Measurements from ENCODE around the gene HSPG2. TPM values are rescaled to one million over a fixed set of nuclear protein-coding genes. Genes with fewer than 3 reads are reported as not detected.

The HSPG2 gene
- total RNA-seq, 1 donor from 2014 or later = 656 TPM

DNA sequence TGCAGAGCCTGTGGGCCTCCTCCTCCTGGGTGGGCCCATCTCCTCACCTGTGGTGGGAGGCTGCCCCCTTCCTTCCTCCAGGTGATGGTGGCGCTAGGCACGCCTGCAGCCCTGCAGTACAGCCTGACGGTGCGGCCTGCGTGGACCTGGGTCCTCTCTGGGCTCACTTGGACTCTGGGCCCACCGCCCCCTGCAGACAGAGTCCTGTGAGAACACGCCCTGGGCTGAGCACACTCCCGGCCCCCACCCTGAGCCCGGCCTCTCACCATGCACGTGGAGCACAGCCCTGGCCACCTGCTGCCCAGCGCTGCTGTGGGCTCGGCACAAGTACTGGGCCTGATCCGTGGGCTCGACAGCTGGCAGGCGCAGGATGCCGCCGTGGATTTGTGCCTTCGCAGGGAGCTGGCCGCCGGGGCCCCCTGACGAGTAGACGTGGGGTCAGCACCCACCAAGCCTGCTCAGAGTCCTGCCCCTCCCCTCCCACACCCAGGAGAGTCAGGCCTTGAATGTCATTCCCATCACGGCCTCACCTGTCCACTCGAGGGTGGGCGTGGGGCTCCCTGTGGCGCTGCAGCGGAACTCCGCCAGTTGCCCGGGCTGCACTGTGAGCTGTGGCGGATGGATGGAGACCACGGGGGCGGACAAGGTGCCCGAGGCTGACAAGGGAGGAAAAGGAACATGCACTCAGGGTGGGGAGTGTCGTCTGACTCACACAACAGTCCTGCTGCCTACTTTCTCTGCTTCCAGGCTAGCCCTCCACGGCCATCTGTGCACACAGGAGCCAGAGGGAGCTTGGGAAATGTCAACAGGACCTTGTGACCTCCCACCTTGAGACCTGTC is 81.6 kb downstream of the HSPG2 start:
- Mint-ChIP-seq H3K4me1 (ENCODE audit: low read depth) (peaks cover 2% of the 10 kb centered on the region), H3K4me3 (ENCODE audit: low read depth) (no peak overlapping the region), H3K27me3 (no peaks in the 10 kb centered on the region), H3K36me3 (ENCODE audit: insufficient read depth) (peaks cover 25% of the 10 kb centered on the region), H3K9me3 (ENCODE audit: low read depth) (no peaks in the 10 kb centered on the region), H3K27ac (no peak overlapping the region)
- TF ChIP-seq, protein P1, sequence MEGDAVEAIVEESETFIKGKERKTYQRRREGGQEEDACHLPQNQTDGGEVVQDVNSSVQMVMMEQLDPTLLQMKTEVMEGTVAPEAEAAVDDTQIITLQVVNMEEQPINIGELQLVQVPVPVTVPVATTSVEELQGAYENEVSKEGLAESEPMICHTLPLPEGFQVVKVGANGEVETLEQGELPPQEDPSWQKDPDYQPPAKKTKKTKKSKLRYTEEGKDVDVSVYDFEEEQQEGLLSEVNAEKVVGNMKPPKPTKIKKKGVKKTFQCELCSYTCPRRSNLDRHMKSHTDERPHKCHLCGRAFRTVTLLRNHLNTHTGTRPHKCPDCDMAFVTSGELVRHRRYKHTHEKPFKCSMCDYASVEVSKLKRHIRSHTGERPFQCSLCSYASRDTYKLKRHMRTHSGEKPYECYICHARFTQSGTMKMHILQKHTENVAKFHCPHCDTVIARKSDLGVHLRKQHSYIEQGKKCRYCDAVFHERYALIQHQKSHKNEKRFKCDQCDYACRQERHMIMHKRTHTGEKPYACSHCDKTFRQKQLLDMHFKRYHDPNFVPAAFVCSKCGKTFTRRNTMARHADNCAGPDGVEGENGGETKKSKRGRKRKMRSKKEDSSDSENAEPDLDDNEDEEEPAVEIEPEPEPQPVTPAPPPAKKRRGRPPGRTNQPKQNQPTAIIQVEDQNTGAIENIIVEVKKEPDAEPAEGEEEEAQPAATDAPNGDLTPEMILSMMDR (IDR thresholded peaks at IDR 0.05; ENCODE audit: unreplicated experiment) = no peak
- no peak for DNase-seq (ENCODE audit: low spot score, unreplicated experiment)

DNA sequence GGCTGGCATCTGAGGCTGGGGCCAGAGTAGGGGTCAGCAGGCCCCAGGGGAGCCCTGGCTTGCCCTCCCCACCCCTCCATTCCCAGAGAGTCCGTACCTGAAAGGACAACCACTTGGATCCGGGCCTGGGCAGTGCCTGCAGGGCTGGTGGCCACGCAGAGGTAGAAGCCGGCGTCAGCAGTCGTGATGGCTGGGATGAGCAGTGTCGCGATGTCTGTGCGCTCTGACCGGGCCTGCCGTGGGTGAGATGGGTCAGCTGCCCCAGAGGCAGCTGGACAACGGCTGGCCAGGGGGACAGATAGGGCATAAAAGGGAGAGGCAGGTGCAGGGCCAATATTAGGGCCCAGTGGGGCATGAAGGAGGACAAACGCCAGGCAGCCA is 82.4 kb downstream of the HSPG2 start:
- no peak for DNase-seq (ENCODE audit: low spot score, unreplicated experiment)
- H3K27ac Mint-ChIP-seq = peak overlapping the region; percentile 47
- peaks cover 26% of the 10 kb centered on the region for H3K36me3 Mint-ChIP-seq (ENCODE audit: insufficient read depth)
- H3K4me1 Mint-ChIP-seq (ENCODE audit: low read depth) = peaks cover 2% of the 10 kb centered on the region
- H3K9me3 Mint-ChIP-seq (ENCODE audit: low read depth) = no peaks in the 10 kb centered on the region
- H3K27me3 Mint-ChIP-seq = no peaks in the 10 kb centered on the region
- no peak overlapping the region for H3K4me3 Mint-ChIP-seq (ENCODE audit: low read depth)
- TF ChIP-seq, protein P1 (IDR thresholded peaks at IDR 0.05; ENCODE audit: unreplicated experiment) = no peak

DNA sequence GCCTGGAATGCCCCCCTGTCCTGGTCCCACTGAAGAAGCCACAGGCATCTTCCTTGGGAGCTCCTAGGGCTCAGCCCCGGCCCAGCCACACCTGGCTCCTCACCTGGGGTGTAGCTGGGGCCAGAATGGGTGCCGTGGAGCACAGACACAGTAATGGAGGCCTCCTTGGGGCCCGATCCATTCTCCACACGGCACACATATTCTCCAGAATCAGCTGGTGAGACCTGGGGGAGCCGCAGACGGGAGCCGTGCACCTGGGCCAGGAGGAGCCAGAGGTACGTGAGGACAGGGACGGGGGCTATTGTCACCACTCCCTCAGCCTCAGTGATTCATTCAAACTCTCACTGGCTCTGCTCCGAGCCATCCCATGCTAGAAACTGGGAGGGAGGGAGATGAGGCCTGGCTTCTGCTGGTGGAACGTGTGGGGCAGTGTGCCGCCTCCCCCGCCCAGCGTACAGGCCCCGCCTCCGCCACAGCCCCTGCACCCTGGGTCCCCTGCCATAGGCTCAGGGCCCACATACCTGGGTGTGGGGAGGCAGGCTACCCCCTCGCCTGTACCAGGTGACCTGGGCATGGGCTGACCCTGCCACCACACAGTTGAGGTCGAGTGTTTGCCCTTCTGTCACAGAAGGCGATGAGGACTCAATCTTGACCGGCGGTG is 82.9 kb downstream of the HSPG2 start:
- H3K4me3 Mint-ChIP-seq (ENCODE audit: low read depth) = no peak overlapping the region
- TF ChIP-seq, protein P1 (IDR thresholded peaks at IDR 0.05; ENCODE audit: unreplicated experiment) = no peak
- H3K27me3 Mint-ChIP-seq = no peaks in the 10 kb centered on the region
- H3K9me3 Mint-ChIP-seq (ENCODE audit: low read depth) = no peaks in the 10 kb centered on the region
- peaks cover 27% of the 10 kb centered on the region for H3K36me3 Mint-ChIP-seq (ENCODE audit: insufficient read depth)
- peaks cover 2% of the 10 kb centered on the region for H3K4me1 Mint-ChIP-seq (ENCODE audit: low read depth)
- DNase-seq (ENCODE audit: low spot score, unreplicated experiment) = no peak
- no peak overlapping the region for H3K27ac Mint-ChIP-seq

DNA sequence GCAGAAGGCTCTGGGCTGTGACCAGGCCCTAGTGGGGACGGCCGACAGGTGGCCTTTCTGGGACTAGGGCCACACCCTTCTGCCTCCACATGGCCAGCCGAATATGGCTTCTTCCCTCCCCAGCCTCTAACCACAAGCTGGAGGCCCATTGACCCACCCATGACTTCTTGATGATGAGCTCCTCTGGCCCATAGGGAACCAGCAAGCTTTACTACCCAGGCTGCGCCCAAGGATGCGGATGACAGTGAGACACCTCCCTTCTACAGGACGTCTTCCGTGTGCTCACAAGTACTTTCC is 84.0 kb downstream of the HSPG2 start:
- TF ChIP-seq, protein P1 (IDR thresholded peaks at IDR 0.05; ENCODE audit: unreplicated experiment) = no peak
- peaks cover 24% of the 10 kb centered on the region for H3K36me3 Mint-ChIP-seq (ENCODE audit: insufficient read depth)
- no peaks in the 10 kb centered on the region for H3K9me3 Mint-ChIP-seq (ENCODE audit: low read depth)
- H3K4me3 Mint-ChIP-seq (ENCODE audit: low read depth) = no peak overlapping the region
- H3K4me1 Mint-ChIP-seq (ENCODE audit: low read depth) = peaks cover 2% of the 10 kb centered on the region
- no peak overlapping the region for H3K27ac Mint-ChIP-seq
- H3K27me3 Mint-ChIP-seq = no peaks in the 10 kb centered on the region
- DNase-seq (ENCODE audit: low spot score, unreplicated experiment) = no peak

DNA sequence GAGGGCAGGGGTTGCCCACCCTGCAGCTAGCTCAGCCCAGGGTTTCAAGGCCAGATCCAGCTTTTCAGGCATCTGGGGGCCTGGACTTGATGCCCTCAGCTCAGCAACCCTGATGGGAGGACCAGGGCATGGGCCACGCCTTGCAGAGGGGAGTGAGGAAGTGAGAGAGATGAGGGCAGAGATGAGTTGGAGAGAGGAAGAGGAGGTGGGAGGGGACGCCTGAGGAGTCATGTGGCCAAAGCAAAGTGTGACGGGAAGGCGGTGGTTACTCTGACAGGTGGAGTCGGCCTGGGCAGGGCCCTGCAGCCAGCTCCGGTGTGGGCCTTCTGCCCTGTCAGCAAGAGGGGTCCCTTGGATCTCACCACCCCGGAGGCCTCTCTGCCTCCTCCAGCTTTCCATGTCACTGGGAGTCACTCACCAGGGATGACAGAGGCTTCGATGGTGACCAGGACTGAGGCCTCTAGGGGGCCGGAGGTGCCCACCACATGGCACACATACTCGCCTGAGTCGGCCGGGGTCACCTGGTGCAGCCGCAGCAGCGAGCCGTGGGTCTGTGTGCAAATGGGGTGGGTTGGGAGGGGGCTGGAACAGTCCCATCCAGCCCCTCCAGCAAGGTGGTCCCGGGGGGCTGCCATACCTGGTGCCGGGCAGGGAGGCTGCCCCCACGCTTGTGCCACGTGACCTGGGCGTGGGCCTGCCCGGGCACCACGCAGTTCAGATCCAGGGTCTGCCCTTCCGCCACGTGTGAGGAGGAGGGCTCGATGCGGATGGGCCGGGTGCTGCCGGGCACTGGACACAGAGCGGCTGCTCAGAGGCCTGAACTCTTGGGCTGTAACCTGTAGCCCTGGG is 84.6 kb downstream of the HSPG2 start:
- DNase-seq (ENCODE audit: low spot score, unreplicated experiment) = no peak
- H3K4me3 Mint-ChIP-seq (ENCODE audit: low read depth) = no peak overlapping the region
- peaks cover 2% of the 10 kb centered on the region for H3K4me1 Mint-ChIP-seq (ENCODE audit: low read depth)
- no peaks in the 10 kb centered on the region for H3K27me3 Mint-ChIP-seq
- TF ChIP-seq, protein P1 (IDR thresholded peaks at IDR 0.05; ENCODE audit: unreplicated experiment) = no peak
- no peaks in the 10 kb centered on the region for H3K9me3 Mint-ChIP-seq (ENCODE audit: low read depth)
- peaks cover 22% of the 10 kb centered on the region for H3K36me3 Mint-ChIP-seq (ENCODE audit: insufficient read depth)
- H3K27ac Mint-ChIP-seq = peak overlapping the region; percentile 87
